Tongue (tissue), 2 donors: Measurements from ENCODE around the gene ISG20. TPM values are rescaled to one million over a fixed set of nuclear protein-coding genes. Genes with fewer than 3 reads are reported as not detected.
A peak's percentile ranks its signal among the peaks of the same experiment; 100 is the strongest.

Experiments used
- DNase-seq: peaks from one replicate; pipeline ENCODE4 v3.0.0-alpha.2; 2015
- total RNA-seq: library from RNA; depleted of rRNA; stranded (reverse); fragments of >200 nt; gene quantifications from one replicate; pipeline ENCODE4 v1.2.3, GENCODE V29; 2014

The ISG20 gene
- 5.1 TPM for total RNA-seq

DNA sequence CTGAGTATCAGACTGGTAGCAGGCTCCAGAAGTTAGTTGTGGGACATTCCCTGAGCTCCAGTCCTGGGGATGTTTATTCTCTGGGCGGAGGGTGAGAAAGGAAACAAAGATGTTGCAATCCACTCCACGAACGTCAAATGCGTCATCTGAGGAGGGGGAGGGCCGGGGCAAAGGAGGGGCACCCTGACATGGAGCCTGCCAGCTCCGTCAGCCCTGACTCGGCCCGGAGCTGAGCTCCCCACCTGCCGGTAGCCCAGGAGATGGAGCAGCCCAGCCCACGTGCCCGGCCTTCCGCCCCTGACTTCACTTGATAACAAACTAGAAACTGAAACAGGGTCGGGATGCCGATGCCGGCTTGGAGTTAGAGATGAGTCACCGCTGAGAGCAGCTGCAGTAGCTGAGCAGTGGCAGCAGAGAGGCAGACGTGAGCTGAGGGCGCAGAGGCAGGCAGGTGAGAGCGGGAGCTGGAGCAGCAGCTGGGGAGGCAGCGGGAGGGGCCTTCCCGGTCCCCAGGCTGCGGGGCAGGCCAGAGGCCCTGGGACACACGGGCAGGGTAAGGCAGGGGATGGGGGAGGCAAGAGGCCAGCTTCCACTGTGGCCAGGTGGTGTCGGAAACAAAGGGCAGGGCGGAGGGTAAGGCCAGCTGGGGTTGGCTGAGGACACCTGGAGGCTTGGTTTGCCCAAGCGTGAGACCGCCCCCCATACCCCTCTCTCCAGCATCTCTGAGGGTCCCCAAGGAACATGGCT, at the start of gene ISG20:
Gene ISG20, plus strand, starts transcription at position 391 of the 747 bp plus-strand sequence. Its CDS starts 351 bp downstream, at position 742.
- peak; percentile 84 for DNase-seq

- no peak for DNase-seq
Measured at GRCh38 chr15:88590759-88591158, 48.1 kb upstream of the ISG20 start.

GRCh38 chr15:88591384-88591783, 47.4 kb upstream of the ISG20 start:
- DNase-seq = no peak

DNA sequence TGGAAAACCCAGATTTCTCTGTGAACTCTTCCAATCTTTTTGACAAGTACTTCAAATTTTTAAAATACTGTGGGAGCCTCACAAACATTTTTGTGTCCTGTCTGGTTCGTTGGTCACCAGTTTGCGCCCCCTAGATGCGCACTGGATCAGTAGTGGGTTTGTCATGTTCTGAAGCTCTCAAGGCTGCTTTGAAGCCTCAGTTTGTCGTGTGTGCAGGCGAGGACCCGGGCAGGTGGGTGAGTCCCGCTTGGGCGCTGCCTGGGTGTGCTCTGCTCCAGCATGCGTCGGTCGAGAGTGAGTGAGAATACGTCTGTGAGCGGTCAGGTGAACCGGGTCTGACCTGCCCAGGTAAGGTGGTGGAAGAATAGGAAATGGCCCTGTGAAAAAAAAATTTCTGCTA, 34.9 kb upstream of the ISG20 start:
- no peak for DNase-seq

DNA sequence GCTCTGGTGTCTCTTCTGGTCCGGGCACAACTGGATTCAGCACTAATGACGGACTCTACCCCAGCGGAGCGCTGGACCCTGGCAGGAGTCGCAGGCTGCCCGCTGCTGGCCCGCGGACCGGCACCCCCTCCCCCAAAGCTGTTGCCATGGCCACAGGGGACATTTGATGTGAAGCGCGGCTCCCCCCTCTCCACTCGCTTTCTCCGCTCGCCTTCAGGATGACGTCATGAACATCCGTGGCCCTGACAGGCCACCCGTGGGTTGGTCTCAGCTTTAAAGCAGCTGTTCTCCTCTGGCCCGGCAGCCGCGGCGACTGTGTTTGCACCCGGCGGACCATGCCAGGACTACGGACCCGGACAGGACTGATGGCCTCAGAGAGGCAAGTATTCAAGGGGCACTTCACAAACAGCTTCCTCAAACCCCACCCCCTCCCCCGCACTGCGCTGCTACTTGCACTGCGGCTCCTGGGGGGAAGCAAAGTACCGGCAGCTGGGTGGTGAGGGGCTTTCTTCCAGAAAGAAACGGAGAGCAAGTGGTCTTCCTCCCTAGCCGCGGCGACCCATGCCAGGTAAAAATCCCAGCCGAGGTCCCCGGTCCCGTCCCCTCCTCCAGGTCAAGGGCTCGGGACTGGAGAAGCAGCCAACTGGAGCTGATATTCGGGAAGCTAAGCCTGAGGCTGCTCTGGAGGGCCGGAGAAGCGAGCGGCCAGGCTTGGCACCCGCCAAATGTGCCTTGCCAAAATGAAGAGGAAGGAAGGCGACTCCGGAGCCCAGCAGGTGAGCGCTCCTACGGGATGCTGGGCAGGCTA, 34.2 kb upstream of the ISG20 start:
- DNase-seq = no peak

DNA sequence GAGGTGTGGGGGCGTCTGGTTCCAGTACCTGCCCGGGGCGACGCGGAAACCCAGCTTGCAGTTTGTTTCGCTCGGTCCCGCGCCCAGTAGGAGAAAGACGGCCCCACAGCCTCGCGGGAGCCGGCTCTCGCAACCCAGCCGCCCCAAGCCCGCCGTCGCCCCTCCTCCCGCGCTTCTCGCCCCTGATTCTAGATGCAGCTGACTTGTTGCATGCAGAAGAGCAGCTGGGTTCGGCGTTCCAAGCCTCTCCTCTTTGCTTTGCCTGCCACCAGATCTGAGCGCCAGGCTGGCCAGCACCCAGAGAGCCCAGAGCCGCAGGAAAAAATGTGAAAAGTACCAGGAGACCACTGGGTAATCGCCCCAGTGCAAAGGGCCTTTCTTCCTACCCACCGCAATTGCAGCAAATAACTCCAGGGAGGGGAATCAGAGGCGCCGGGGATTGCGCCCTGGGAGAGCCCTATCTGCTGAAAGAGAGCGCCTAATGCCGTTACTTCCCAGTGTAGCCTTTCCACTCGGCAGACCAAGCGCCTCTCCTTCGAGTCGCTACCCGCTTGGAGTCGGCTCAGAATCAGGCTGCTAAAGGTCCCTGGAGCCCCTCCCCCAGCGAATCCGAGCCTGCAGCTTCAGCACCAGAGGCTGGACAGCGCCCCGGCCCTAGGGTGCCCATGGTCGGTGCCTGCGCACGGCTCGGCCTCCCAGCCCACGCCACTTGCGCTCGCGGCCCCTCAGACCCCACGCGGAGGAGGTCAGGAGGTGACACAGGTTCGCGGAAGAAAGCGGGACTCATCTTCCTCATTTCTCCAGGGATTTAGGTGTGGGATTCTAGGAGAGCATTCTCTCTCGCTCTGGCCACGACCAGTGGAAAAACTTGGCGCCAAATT, 33.4 kb upstream of the ISG20 start:
- DNase-seq = peak; percentile 81

- DNase-seq = no peak
Measured at GRCh38 chr15:88606070-88606794, 32.6 kb upstream of the ISG20 start.

GRCh38 chr15:88607951-88608350, 30.9 kb upstream of the ISG20 start:
- no peak for DNase-seq

DNA sequence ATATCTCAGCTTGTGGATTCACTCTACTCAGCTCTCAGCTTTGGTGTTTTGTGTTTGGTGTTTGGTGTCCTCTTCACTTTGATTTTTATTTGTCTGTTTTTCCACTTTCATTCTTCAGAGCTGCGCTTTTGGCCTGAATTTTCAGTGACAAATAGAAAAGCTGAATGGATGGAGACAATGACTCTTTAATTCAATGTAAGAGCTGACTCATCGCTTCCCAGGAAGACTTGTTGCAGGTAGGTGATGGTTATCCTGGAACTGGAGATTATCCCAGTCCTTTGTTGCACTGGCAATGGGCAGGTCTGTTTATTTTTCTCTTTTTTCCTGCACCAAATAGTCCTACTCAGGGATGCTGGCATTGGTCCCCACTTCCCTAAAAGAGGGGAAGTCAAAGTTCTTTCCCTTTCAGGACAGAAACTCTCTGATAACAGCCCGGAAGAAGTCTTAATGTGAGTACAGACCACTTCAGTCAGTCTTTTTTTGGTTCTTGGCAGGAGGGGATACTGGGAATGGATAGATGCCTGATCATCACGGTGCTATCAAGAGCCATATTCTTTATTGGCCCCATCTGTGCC, 30.1 kb upstream of the ISG20 start:
- DNase-seq = no peak

DNA sequence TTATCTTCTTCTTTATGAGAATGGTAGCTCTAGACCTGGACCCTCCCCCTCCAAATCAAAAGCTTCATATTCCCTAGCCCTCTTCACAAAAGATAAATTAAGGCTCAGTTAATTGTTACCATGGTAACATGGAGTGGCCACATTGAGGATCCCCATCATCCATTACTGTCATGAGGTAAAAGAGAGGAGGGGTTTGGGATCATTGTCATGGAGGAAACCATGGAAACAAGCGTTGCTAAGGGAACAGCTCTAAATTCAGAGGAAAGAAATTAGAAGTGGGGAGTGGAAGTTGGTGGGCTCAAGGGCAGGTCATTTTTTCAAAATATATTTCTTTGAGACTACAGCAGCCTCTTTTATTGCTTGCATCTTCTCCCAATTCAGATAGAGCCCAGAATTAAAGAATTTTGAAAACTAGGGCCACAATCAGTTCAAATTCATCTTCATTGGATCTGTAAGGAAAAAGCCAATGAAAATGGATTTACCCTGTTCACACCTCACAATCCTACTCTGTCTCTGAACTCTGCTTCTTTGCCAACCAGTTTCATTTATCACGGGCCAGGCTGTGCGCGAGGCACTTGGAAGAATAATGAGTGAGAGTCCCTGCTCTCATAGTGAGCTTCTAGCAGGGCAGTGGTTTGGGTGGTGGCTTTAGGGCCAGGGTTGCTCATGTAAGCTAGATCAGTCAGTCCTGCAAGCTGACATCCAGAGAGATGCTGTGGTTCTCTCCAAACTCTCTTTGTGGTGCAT, 29.3 kb upstream of the ISG20 start:
- DNase-seq = no peak

DNA sequence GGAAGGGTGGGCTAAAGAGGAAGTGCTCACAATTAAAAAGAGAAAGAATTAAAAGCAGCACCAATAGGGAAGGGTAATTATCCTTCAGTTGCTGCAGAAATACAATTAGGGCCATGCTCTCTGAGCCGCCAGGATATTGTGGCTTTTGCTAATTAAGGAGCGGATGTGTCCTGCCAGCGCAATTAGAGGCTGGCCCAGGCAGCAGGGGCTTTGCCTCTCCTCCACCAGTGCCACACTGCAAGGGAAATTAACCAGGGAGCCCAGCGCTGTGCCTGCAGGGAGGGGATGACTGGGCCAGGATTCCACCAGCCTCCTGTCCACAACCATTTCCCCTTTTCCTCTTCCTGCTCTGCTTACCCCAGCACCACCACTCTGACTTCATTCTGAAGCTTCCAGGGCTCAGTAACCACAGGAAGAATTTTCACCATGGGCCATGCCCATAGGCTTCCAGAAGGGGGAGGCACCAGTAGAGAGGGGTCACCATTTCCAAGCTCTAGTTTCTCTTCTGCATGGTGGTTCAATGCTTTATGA, 28.1 kb upstream of the ISG20 start:
- no peak for DNase-seq

DNA sequence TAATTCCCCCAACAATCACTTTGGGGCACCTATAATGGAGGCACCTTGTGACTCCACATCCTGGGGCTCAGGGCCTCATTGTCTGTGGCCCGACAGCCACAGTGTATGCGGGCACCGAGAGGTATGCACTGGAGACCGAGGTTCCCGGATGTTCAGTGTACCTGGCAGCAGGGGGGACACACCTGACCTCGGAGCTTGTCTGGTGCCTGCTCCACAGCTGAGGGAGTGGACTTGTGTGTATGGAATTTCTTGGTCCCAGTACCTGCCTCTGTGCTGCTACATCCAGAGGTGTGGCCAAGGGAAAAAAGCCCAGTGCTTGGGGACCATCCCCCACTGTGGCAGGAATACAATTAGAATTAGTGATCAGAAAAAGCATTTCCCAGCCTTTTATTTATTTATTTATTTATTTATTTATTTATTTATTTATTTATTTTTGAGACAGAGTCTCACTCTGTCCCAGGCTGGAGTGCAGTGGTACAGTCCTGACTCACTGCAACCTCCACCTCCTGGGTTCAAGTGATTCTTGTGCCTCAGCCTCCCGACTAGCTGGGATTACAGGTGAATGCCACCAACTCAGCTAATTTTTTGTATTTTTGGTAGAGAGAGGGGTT, 26.5 kb upstream of the ISG20 start:
- DNase-seq = no peak

DNA sequence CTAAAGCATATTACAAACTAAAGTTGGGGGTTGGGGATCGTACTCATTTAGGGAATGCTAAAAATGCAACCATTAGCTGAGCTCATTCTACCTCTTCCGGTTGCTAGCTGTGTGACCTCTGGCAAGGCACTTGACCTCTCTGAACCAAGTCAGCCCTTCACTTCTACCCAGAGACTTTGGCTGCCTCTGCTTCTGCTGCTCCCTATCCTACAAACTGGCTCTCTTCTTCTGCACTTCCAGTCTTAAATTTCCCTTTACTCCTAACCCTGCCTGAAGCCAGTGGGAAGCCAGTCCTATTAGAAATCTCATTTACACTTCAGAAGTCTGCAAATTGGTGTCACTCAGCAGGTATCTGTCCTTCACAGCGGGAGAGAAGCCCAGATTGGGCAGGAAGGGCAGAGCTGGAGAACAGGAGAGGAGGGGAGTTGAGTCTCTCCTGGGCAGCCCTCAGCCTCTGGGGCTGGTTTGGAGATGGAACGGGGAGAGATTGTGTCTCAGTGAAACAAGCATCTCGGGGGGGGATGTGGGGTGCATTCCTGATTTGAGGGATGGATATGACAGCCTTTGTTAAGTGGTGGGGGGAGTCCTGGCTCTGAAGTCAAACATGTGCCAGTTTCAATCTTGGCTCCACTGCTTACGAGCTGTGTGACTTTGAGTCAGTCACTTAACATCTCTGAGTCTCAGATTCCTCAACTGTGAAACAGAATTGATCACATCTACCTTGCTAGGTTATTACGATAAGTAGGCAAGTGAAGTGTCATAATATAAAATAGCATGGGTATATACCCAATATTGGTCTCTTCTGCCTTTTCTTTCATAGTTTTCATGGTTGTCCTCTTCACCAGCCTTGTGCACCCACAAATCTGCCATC, 25.5 kb upstream of the ISG20 start:
- no peak for DNase-seq

GRCh38 chr15:88615303-88616107, 23.3 kb upstream of the ISG20 start:
- no peak for DNase-seq

- DNase-seq = no peak
Measured at GRCh38 chr15:88616240-88616639, 22.6 kb upstream of the ISG20 start.

GRCh38 chr15:88617031-88617722, 21.6 kb upstream of the ISG20 start:
- no peak for DNase-seq

GRCh38 chr15:88617790-88618189, 21.0 kb upstream of the ISG20 start:
- no peak for DNase-seq

GRCh38 chr15:88618686-88619085, 20.1 kb upstream of the ISG20 start:
- no peak for DNase-seq
